ENCODE data around the gene ATG16L2.

ATG16L2 gene

GRCh38 chr11:72769680-72770079 lies 44.5 kb upstream of the ATG16L2 start:
- TF ChIP-seq POLR2A (IDR thresholded peaks at IDR 0.05; ENCODE audit: extremely low read depth, insufficient read length): no peak
- no peak for TF ChIP-seq CTCF (IDR thresholded peaks at IDR 0.05; ENCODE audit: low read depth, low read length)
- TF ChIP-seq MAX (IDR thresholded peaks at IDR 0.05; ENCODE audit: low read depth, low read length): no peak
- TF ChIP-seq MYC (IDR thresholded peaks at IDR 0.05; ENCODE audit: low read depth, low read length): no peak
- no peak overlapping the region for H3K4me3 ChIP-seq (ENCODE audit: low read depth, low read length)
- no peak for DNase-seq (ENCODE audit: low read depth)

- DNase-seq (ENCODE audit: low read depth): no peak
- TF ChIP-seq CTCF (IDR thresholded peaks at IDR 0.05; ENCODE audit: low read depth, low read length) (no peak), POLR2A (IDR thresholded peaks at IDR 0.05; ENCODE audit: extremely low read depth, insufficient read length) (no peak), MAX (IDR thresholded peaks at IDR 0.05; ENCODE audit: low read depth, low read length) (no peak), MYC (IDR thresholded peaks at IDR 0.05; ENCODE audit: low read depth, low read length) (no peak)
- H3K4me3 ChIP-seq (ENCODE audit: low read depth, low read length): no peak overlapping the region
These were observed 43.4 kb upstream of the ATG16L2 start for GRCh38 chr11:72770799-72771198.

GRCh38 chr11:72771507-72771906 lies 42.7 kb upstream of the ATG16L2 start:
- H3K4me3 ChIP-seq (ENCODE audit: low read depth, low read length): no peak overlapping the region
- no peak for DNase-seq (ENCODE audit: low read depth)
- no peak for TF ChIP-seq MYC (IDR thresholded peaks at IDR 0.05; ENCODE audit: low read depth, low read length)

- TF ChIP-seq MYC (IDR thresholded peaks at IDR 0.05; ENCODE audit: low read depth, low read length) (no peak), CTCF (IDR thresholded peaks at IDR 0.05; ENCODE audit: low read depth, low read length) (no peak), MAX (IDR thresholded peaks at IDR 0.05; ENCODE audit: low read depth, low read length) (no peak), POLR2A (IDR thresholded peaks at IDR 0.05; ENCODE audit: extremely low read depth, insufficient read length) (no peak)
- DNase-seq (ENCODE audit: low read depth): no peak
These were observed 42.2 kb upstream of the ATG16L2 start for GRCh38 chr11:72772059-72772458.

GRCh38 chr11:72773291-72773690 lies 40.9 kb upstream of the ATG16L2 start:
- DNase-seq (ENCODE audit: low read depth): no peak
- TF ChIP-seq POLR2A (IDR thresholded peaks at IDR 0.05; ENCODE audit: extremely low read depth, insufficient read length) (no peak), MYC (IDR thresholded peaks at IDR 0.05; ENCODE audit: low read depth, low read length) (no peak), CTCF (IDR thresholded peaks at IDR 0.05; ENCODE audit: low read depth, low read length) (no peak), MAX (IDR thresholded peaks at IDR 0.05; ENCODE audit: low read depth, low read length) (no peak)
- no peak overlapping the region for H3K4me3 ChIP-seq (ENCODE audit: low read depth, low read length)

More at GRCh38 chr11:72772059-72772458, 42.2 kb upstream of the ATG16L2 start:
- no peak overlapping the region for H3K4me3 ChIP-seq (ENCODE audit: low read depth, low read length)

GRCh38 chr11:72773696-72774095 lies 40.5 kb upstream of the ATG16L2 start:
- TF ChIP-seq MYC (IDR thresholded peaks at IDR 0.05; ENCODE audit: low read depth, low read length): no peak
- TF ChIP-seq POLR2A (IDR thresholded peaks at IDR 0.05; ENCODE audit: extremely low read depth, insufficient read length): no peak
- H3K4me3 ChIP-seq (ENCODE audit: low read depth, low read length): no peak overlapping the region
- no peak for DNase-seq (ENCODE audit: low read depth)

- no peak for DNase-seq (ENCODE audit: low read depth)
- no peak overlapping the region for H3K4me3 ChIP-seq (ENCODE audit: low read depth, low read length)
- TF ChIP-seq MAX (IDR thresholded peaks at IDR 0.05; ENCODE audit: low read depth, low read length) (no peak), MYC (IDR thresholded peaks at IDR 0.05; ENCODE audit: low read depth, low read length) (no peak), POLR2A (IDR thresholded peaks at IDR 0.05; ENCODE audit: extremely low read depth, insufficient read length) (no peak), CTCF (IDR thresholded peaks at IDR 0.05; ENCODE audit: low read depth, low read length) (no peak)
These were observed 39.7 kb upstream of the ATG16L2 start for GRCh38 chr11:72774499-72774898.

Data from NB4 (cell line).